Transverse colon (tissue), 4 donors: Measurements from ENCODE around the gene SACM1L. TPM values are rescaled to one million over a fixed set of nuclear protein-coding genes. Genes with fewer than 3 reads are reported as not detected.

Source experiments
- DNase-seq: peaks from one replicate; pipeline ENCODE4 v3.0.0-alpha.2; 2019
- H3K27ac ChIP-seq, 4 donors: fragments of 200-600 bp; sonication (generic); 2 replicates each; pipeline ENCODE4 v1.5.1; 2016 to 2018; ENCODE audit warnings: inconsistent platforms in 4 of 4
- H3K27me3 ChIP-seq: fragments of 200-600 bp; sonication (generic); 2 replicates; pipeline ENCODE4 v1.5.1; 2017; ENCODE audit warnings: inconsistent platforms
- H3K36me3 ChIP-seq, 4 donors: fragments of 200-600 bp; sonication (generic); 2 replicates each; pipeline ENCODE4 v1.5.1; 2017 to 2019; ENCODE audit warnings: inconsistent platforms in 4 of 4
- H3K4me1 ChIP-seq, 4 donors: fragments of 200-600 bp; sonication (generic); 2 replicates each; pipeline ENCODE4 v1.5.1; 2017 to 2020; ENCODE audit warnings: inconsistent platforms in 4 of 4
- H3K4me3 ChIP-seq, 4 donors: fragments of 200-600 bp; sonication (generic); 1 replicate in 1 of 4; 2 replicates in 3 of 4; pipeline versions ENCODE4 v1.5.1 to v1.6.1; 2017 to 2019; ENCODE audit warnings: inconsistent platforms in 4 of 4
- H3K9me3 ChIP-seq, 2 donors: fragments of 200-600 bp; sonication (generic); 2 replicates each; pipeline ENCODE4 v1.5.1; 2017 to 2019; ENCODE audit warnings: inconsistent platforms in 2 of 2
- EP300 ChIP-seq: sonication (generic); formaldehyde crosslinking; IDR thresholded peaks from one replicate; pipeline ENCODE4 v1.6.1; 2017; ENCODE audit warnings: antibody characterized with exemption, low read depth
- POLR2A ChIP-seq: fragments of 450-650 bp; IDR thresholded peaks from one replicate; pipeline ENCODE4 v1.6.1; 2016; ENCODE audit warnings: antibody characterized with exemption, mild to moderate bottlenecking, moderate library complexity
- POLR2AphosphoS5 ChIP-seq, 3 donors: sonication (generic); formaldehyde crosslinking; IDR thresholded peaks; one replicate each; pipeline ENCODE4 v1.6.1; 2016; ENCODE audit warnings: antibody characterized with exemption in 3 of 3
- WGBS, 2 donors: methylation state at CpG; one replicate each; pipeline ENCODE4 v1.1.5; 2018; ENCODE audit warnings: low coverage in 1 of 2; 5-methylcytosine and 5-hydroxymethylcytosine counted together
- in situ Hi-C, 4 donors: fragments of 200-750 bp; cut with MboI; loops; one replicate each; pipeline versions ENCODE4 v1.15.0 to v1.15.1; 2017; ENCODE audit warnings: low sequenced_read_pairs in 3 of 4, low pct_ligation_motif_present in 1 of 4, low pct_unique_long_range_greater_than_20kb in 1 of 4
- intact Hi-C: fragments of 100-400 bp; cut with DNase I; formaldehyde crosslinking; loops from one replicate; pipeline ENCODE4 v1.15.1; 2023; ENCODE audit warnings: low total_unique reads
- total RNA-seq, 4 donors: library from RNA; depleted of rRNA; stranded (reverse); fragments of >200 nt; gene quantifications; one replicate each; pipeline ENCODE4 v1.1.0, GENCODE V29; 2016
- TF ChIP-seq, protein P1 (sequence below), 5 experiments: fragments of 200-600 bp in 3 of 5; fragments of 450-650 bp in 2 of 5; sonication (generic) in 3 of 5; IDR thresholded peaks; 1 replicate in 2 of 5; 2 replicates in 3 of 5; pipeline ENCODE4 v1.5.1; 2016 to 2017; ENCODE audit warnings: antibody characterized with exemption in 5 of 5, inconsistent platforms in 3 of 5, mild to moderate bottlenecking in 2 of 5, moderate library complexity in 1 of 5

Gene SACM1L
- total RNA-seq, 4 donors from 2014 or later: 8.6 to 71.9 (median 53.8) TPM

DNA sequence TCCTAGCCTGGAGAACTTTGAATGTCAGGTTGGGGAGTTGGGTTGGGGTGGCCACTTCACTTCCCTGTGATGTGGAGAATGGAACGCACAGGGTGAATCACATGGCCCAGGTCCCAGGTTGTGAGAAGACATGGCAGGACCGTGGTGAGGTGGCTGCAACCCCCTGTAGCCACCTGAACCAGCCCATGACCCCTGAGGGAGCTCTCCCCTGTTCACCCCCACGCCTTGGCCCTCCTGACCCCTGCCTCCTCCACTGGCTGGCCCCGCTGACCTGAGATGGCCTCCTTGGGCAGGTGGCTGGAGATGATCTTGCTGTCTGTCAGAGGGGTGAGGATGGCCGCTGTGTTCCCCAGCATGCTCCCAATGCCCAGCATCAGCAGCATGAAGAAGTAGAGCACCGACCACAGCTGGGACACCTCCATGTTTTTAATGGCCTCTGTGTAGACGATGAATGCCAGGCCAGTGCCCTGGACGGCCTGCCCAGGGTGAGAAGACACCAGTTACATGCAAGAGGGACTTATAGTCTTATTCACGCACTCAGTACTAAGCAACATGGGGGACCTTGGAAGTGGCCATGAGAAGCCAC is 76.2 kb downstream of the SACM1L start:
- no peaks in the 10 kb centered on the region for H3K27me3 ChIP-seq
- no peaks in the 10 kb centered on the region for H3K9me3 ChIP-seq
- no peak overlapping the region for H3K27ac ChIP-seq
- H3K4me1 ChIP-seq: peaks cover 0 to 3% (median 0%) of the 10 kb centered on the region in 4 donors
- in situ Hi-C loops (loop anchor here (10.0 to 25.0 kb wide), 3 partner anchors 159 to 672 kb away; no protein-coding TSS in a partner anchor), intact Hi-C loops (loop anchor here (10.0 kb wide), 1 partner anchor 169 kb away; no protein-coding TSS in a partner anchor)
- TF ChIP-seq EP300: no peak
- TF ChIP-seq POLR2A: no peak
- TF ChIP-seq, protein P1, sequence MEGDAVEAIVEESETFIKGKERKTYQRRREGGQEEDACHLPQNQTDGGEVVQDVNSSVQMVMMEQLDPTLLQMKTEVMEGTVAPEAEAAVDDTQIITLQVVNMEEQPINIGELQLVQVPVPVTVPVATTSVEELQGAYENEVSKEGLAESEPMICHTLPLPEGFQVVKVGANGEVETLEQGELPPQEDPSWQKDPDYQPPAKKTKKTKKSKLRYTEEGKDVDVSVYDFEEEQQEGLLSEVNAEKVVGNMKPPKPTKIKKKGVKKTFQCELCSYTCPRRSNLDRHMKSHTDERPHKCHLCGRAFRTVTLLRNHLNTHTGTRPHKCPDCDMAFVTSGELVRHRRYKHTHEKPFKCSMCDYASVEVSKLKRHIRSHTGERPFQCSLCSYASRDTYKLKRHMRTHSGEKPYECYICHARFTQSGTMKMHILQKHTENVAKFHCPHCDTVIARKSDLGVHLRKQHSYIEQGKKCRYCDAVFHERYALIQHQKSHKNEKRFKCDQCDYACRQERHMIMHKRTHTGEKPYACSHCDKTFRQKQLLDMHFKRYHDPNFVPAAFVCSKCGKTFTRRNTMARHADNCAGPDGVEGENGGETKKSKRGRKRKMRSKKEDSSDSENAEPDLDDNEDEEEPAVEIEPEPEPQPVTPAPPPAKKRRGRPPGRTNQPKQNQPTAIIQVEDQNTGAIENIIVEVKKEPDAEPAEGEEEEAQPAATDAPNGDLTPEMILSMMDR (IDR thresholded peaks at IDR 0.05): no peak
- TF ChIP-seq POLR2AphosphoS5 (IDR thresholded peaks at IDR 0.05): no peak
- no peaks in the 10 kb centered on the region for H3K36me3 ChIP-seq
- 87% methylated on average over 9 of the region's 9 CpGs; no CpG with 5 or more reads in 1 of the 2 donors for WGBS, 2 donors
- no peak for DNase-seq
- no peak overlapping the region for H3K4me3 ChIP-seq

GRCh38 chr3:45765958-45766357 is 76.8 kb downstream of the SACM1L start:
- no peaks in the 10 kb centered on the region for H3K36me3 ChIP-seq
- no peak overlapping the region for H3K27ac ChIP-seq
- intact Hi-C loops: loop anchor here (10.0 kb wide), 1 partner anchor 169 kb away; no protein-coding TSS in a partner anchor
- H3K4me3 ChIP-seq: no peak overlapping the region
- 87% methylated on average over 8 of the region's 8 CpGs; no CpG with 5 or more reads in 1 of the 2 donors for WGBS, 2 donors
- TF ChIP-seq EP300 (no peak), POLR2A (no peak), POLR2AphosphoS5 (IDR thresholded peaks at IDR 0.05) (no peak)
- TF ChIP-seq, protein P1 (IDR thresholded peaks at IDR 0.05): no peak
- peaks cover 0 to 3% (median 0%) of the 10 kb centered on the region in 4 donors for H3K4me1 ChIP-seq
- no peaks in the 10 kb centered on the region for H3K9me3 ChIP-seq
- no peak for DNase-seq
- no peaks in the 10 kb centered on the region for H3K27me3 ChIP-seq
- in situ Hi-C loops: loop anchor here (10.0 to 25.0 kb wide), 3 partner anchors 159 to 671 kb away; no protein-coding TSS in a partner anchor

- in situ Hi-C loops (loop anchor here in 3 of 4 donors (25.0 kb wide), 2 partner anchors 316 to 666 kb away; no protein-coding TSS in a partner anchor), intact Hi-C loops (no loop called here)
- H3K36me3 ChIP-seq: no peaks in the 10 kb centered on the region
- no peaks in the 10 kb centered on the region for H3K9me3 ChIP-seq
- H3K27me3 ChIP-seq: no peaks in the 10 kb centered on the region
- DNase-seq: no peak
- 99% methylated on average over 9 of the region's 9 CpGs; no CpG with 5 or more reads in 1 of the 2 donors for WGBS, 2 donors
- peaks cover 5 to 31% (median 10%) of the 10 kb centered on the region in 4 donors for H3K4me1 ChIP-seq
- H3K4me3 ChIP-seq: no peak overlapping the region
- H3K27ac ChIP-seq: no peak overlapping the region
- TF ChIP-seq, protein P1 (IDR thresholded peaks at IDR 0.05): no peak
- TF ChIP-seq POLR2A: no peak
- TF ChIP-seq POLR2AphosphoS5 (IDR thresholded peaks at IDR 0.05): no peak
Observed at GRCh38 chr3:45771166-45771775, 82.1 kb downstream of the SACM1L start.

GRCh38 chr3:45771831-45772230 is 82.6 kb downstream of the SACM1L start:
- TF ChIP-seq POLR2A (no peak), EP300 (no peak), POLR2AphosphoS5 (IDR thresholded peaks at IDR 0.05) (no peak)
- TF ChIP-seq, protein P1 (IDR thresholded peaks at IDR 0.05): no peak
- in situ Hi-C loops: loop anchor here in 3 of 4 donors (25.0 kb wide), 2 partner anchors 315 to 665 kb away; no protein-coding TSS in a partner anchor

More at GRCh38 chr3:45771831-45772230, 82.6 kb downstream of the SACM1L start:
- H3K36me3 ChIP-seq: no peaks in the 10 kb centered on the region
- intact Hi-C loops: no loop called here
- no peaks in the 10 kb centered on the region for H3K9me3 ChIP-seq
- no peak overlapping the region for H3K27ac ChIP-seq
- 86% methylated on average over 5 of the region's 5 CpGs; no CpG with 5 or more reads in 1 of the 2 donors for WGBS, 2 donors
- no peak overlapping the region for H3K4me3 ChIP-seq
- H3K4me1 ChIP-seq: peaks cover 5 to 34% (median 10%) of the 10 kb centered on the region in 4 donors
- DNase-seq: no peak
- H3K27me3 ChIP-seq: no peaks in the 10 kb centered on the region
